Endothelial cell (in vitro differentiated cells): ENCODE results near the gene ZAP70. TPM values are rescaled to one million over a fixed set of nuclear protein-coding genes. Genes with fewer than 3 reads are reported as not detected.
"Not testable (repeated sequence)": the region's sequence is repeated elsewhere in the genome, so short reads cannot be mapped to it uniquely, and the experiment has no call there.

Experiments
- DNase-seq: peaks from one replicate; pipeline ENCODE4 v3.0.0; 2021; ENCODE audit warnings: low spot score
- H3K27ac Mint-ChIP-seq: one replicate; pipeline ENCODE4 v1.8.0; 2021; ENCODE audit warnings: mixed read lengths, inconsistent platforms; ENCODE audit not compliant: unreplicated experiment
- H3K27me3 Mint-ChIP-seq: one replicate; pipeline ENCODE4 v1.8.0; 2021; ENCODE audit warnings: mild to moderate bottlenecking, moderate library complexity, mixed read lengths, inconsistent platforms; ENCODE audit not compliant: unreplicated experiment
- H3K36me3 Mint-ChIP-seq: one replicate; pipeline ENCODE4 v1.8.0; 2021; ENCODE audit warnings: mild to moderate bottlenecking, low read depth, mixed read lengths, inconsistent platforms; ENCODE audit not compliant: unreplicated experiment
- H3K4me1 Mint-ChIP-seq: one replicate; pipeline ENCODE4 v1.8.0; 2021; ENCODE audit warnings: mild to moderate bottlenecking, mixed read lengths, inconsistent platforms; ENCODE audit not compliant: unreplicated experiment
- H3K4me3 Mint-ChIP-seq: one replicate; pipeline ENCODE4 v1.8.0; 2021; ENCODE audit warnings: mild to moderate bottlenecking, mixed read lengths, inconsistent platforms; ENCODE audit not compliant: unreplicated experiment
- H3K9me3 Mint-ChIP-seq: one replicate; pipeline ENCODE4 v1.8.0; 2021; ENCODE audit warnings: mixed read lengths, inconsistent platforms; ENCODE audit not compliant: unreplicated experiment
- total RNA-seq: library from RNA; stranded (reverse); fragmentation: NEBNext Ultra II Directional; extraction: Animal tissue kit (Norgen Biotek cat#: 25700); gene quantifications from one replicate; pipeline ENCODE4 v1.2.1, GENCODE V29; 2021; ENCODE audit not compliant: unreplicated experiment
- TF ChIP-seq, protein P1 (sequence below): fragments of 200-600 bp; sonication (generic); IDR thresholded peaks from one replicate; pipeline ENCODE4 v1.5.0; 2021; ENCODE audit warnings: antibody characterized with exemption; ENCODE audit not compliant: unreplicated experiment

Gene ZAP70
- total RNA-seq, 1 donor from 2014 or later = 93.4 TPM

DNA sequence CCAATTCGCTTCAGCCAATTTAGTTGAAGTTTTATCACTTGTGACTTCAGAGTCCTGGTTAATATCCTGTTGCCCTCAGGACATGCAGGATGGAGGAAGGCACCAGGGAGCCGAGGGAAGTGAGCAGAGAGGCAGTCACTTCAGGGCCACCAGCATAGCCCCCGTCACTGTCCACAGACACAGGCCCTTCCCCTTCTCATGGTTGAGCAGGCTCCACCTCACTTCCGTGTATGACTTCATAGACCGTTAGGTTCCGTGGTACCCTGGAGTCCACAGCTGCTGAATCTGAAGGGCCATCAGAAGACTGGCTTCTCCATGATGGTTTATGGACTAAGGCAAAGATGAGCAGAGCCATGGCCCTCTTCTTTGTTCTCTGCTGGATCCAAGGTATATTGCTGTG is 43.9 kb upstream of the ZAP70 start, which contains the start of gene C2orf92:
C2orf92 (plus strand) TSS at position 266 of the 400 bp plus-strand sequence; CDS start at position 342, 76 bp downstream.
- Mint-ChIP-seq H3K36me3 (peaks cover 4% of the 10 kb centered on the region), H3K9me3 (no peaks in the 10 kb centered on the region), H3K27me3 (no peaks in the 10 kb centered on the region), H3K4me3 (no peak within 1 kb of the TSS), H3K4me1 (peaks cover 2% of the 10 kb centered on the region), H3K27ac (no peak within 1 kb of the TSS)
- no peak for DNase-seq
- TF ChIP-seq, protein P1, sequence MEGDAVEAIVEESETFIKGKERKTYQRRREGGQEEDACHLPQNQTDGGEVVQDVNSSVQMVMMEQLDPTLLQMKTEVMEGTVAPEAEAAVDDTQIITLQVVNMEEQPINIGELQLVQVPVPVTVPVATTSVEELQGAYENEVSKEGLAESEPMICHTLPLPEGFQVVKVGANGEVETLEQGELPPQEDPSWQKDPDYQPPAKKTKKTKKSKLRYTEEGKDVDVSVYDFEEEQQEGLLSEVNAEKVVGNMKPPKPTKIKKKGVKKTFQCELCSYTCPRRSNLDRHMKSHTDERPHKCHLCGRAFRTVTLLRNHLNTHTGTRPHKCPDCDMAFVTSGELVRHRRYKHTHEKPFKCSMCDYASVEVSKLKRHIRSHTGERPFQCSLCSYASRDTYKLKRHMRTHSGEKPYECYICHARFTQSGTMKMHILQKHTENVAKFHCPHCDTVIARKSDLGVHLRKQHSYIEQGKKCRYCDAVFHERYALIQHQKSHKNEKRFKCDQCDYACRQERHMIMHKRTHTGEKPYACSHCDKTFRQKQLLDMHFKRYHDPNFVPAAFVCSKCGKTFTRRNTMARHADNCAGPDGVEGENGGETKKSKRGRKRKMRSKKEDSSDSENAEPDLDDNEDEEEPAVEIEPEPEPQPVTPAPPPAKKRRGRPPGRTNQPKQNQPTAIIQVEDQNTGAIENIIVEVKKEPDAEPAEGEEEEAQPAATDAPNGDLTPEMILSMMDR = no peak

DNA sequence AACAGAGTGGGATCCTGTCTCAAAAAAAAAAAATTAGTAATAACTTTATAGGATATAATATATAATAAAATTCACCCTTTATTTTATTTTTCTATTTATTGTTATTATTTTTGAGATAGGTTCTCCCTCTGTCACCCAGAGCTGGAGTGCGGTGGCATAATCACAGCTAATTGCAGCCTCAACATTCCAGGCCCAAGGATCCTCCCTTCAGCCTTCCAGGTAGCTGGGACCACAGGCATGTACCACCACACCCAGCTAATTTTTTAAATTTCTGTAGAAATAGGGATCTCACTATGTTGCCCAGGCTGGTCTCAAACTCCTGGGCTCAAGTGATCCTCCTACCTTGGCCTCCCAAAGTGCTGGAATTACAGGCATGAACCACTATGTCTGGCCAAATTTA is 42.9 kb upstream of the ZAP70 start:
- peaks cover 2% of the 10 kb centered on the region for H3K4me1 Mint-ChIP-seq

DNA sequence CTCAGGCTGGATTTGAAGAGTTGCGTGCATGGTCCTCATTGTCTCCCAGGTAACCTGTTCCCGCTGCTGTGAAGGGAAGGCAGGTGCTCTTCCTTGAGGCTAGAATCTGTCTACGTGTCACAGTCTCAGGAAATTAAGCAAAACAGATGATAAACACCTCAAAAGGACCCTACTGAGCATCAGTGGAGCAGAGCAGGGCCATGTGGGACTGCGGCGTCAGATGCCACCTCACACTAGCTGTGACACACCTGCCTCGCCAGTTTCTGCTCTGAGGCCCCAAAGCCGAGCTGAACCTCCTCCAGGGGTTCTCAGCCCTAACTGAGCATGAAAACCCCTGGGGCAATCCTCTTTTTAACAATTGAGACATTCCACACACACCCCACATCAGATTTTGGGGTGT is 41.9 kb upstream of the ZAP70 start:
- no peak overlapping the region for H3K27ac Mint-ChIP-seq
- TF ChIP-seq, protein P1 = no peak
- DNase-seq = no peak
- peaks cover 4% of the 10 kb centered on the region for H3K36me3 Mint-ChIP-seq
- H3K4me3 Mint-ChIP-seq = no peak overlapping the region
- no peaks in the 10 kb centered on the region for H3K27me3 Mint-ChIP-seq
- H3K9me3 Mint-ChIP-seq = no peaks in the 10 kb centered on the region
- peaks cover 2% of the 10 kb centered on the region for H3K4me1 Mint-ChIP-seq

More for the DNA sequence above, 42.9 kb upstream of the ZAP70 start:
- Mint-ChIP-seq H3K27ac (no peak overlapping the region), H3K27me3 (no peaks in the 10 kb centered on the region), H3K36me3 (peaks cover 4% of the 10 kb centered on the region), H3K4me3 (no peak overlapping the region), H3K9me3 (no peaks in the 10 kb centered on the region)
- TF ChIP-seq, protein P1 = no peak
- DNase-seq = no peak

DNA sequence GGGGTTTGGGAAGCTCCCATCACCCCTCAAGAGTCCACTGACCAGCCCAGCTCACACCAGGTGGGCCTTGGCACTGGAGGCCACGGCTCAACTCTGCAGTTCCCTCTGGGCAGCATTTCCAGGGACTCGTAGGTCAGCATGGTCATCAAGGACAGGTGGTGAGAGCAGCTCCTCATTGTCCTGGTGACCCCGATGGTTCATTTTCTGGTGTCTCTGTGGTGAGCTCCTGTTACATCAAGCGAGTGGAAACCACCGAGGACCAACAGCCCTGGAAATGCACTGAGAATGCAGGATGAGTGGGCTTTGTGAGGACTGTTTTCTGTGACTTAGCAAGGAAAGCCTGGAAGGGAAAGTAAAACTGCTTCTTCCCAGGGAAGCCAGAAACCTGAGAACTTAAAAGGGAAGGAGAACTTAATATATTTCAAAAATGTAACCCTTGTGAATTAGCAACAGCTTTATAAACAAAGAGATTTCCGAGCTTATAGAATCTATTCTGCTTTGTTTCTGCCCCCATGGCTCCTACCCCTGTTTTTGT is 40.7 kb upstream of the ZAP70 start:
- not testable (repeated sequence) for H3K4me1 Mint-ChIP-seq, H3K27me3 Mint-ChIP-seq, H3K4me3 Mint-ChIP-seq, DNase-seq, H3K9me3 Mint-ChIP-seq, H3K36me3 Mint-ChIP-seq, H3K27ac Mint-ChIP-seq

DNA sequence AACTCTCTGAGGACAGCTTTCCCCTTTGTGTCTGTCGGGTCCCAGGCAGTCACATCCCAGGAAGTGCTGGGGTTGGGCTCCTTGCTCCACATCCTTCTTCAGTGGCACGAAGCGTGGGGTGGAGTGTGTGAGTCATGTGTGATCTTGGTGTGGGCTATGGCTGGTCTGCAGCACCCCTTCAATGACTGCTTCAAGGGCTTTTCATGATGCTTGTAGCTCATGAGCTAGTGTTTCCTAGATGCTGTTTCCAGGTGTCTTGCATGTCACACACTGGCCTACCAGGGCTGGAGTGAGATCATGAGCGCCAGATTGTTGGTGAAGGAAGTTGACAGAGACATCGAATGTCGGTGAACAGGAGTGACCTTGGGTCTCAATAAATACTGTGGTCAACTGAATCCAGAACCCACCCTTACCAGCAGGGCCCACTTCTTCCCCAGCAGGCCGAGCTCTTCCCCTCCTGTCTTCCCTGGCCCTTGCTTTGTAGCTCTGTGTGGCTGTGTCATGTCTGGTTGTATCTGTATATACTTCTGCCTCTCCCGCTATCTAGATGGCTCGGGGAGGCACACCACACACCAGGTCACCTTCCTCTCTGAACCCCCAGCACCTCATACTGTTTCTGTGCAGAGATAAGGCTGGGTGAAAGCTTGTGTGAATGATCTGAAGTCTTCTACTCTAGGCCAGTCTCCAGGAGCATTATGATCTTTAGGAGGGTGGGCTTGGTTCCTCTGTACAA is 40.0 kb upstream of the ZAP70 start:
- Mint-ChIP-seq H3K27ac (no peak overlapping the region), H3K4me3 (no peak overlapping the region), H3K27me3 (no peaks in the 10 kb centered on the region), H3K36me3 (peaks cover 4% of the 10 kb centered on the region), H3K9me3 (no peaks in the 10 kb centered on the region), H3K4me1 (peaks cover 5% of the 10 kb centered on the region)
- TF ChIP-seq, protein P1 = no peak
- no peak for DNase-seq
